GM18867 (cell line): Measurements from ENCODE around the gene ITPKB.
"Not testable (repeated sequence)": the region's sequence is repeated elsewhere in the genome, so short reads cannot be mapped to it uniquely, and the experiment has no call there.

Source experiments
- ATAC-seq: cut with Tn5 transposase; IDR thresholded peaks from one replicate; pipeline ENCODE4 v1.9.1; 2021; ENCODE audit warnings: mild to moderate bottlenecking, moderate library complexity; ENCODE audit not compliant: unreplicated experiment

Gene ITPKB

DNA sequence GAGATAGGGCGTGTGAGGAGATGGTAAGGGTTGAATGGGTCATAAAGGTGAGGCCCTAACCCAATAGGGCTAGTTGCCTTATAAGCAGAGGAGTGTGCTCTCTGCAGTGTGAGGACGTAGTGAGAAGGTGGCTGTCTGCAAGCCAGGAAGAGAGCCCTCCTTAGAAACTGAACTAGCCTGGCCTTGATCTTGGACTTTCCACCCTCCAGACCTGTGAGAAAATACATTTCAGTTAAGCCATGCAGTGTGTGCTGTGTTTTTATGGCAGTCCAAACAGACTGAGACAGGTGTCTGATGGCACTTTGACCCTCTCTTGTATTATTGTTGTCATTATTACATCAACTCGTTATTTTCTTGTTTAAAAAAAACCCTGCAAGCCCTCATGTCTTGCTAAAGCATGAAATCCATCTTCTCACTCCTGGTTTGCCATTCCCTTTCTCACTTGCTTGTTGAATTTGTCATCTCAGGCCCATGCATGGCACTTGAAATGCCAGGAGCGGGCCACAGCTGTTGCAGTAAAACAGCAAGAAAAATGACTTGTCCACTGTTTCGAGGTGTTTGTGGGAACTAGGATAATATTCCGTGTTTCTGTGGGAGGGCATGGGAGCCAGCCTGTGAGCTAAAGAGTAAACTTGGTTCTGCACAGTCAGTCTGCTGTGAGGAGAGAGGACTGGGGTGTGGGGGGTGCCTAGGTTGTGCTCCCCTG lies 111.9 kb downstream of the ITPKB start:
- no peak for ATAC-seq

DNA sequence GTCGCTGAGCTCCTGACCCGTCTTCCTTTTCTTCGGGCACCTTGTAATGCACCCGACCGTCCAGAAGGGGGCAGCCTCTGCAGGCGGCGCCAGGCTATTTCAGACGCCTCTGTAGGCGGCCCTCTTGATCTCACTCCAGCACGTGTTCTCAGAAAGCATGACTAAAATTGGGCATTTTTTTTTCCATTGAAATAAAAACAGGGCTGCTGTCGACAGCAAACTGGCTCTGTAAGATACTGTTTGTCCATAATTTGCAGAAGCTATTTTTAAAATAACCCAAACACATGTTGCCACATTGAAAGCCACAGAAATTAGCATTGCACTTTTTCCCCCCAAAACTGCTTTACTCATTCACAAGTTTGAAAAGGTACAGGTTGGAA lies 112.5 kb downstream of the ITPKB start:
- peak; percentile 84 for ATAC-seq

- ATAC-seq: peak; percentile 29
Measured at GRCh38 chr1:226625832-226626576, 113.1 kb downstream of the ITPKB start.

GRCh38 chr1:226625326-226625725 lies 113.8 kb downstream of the ITPKB start:
- no peak for ATAC-seq

- ATAC-seq: no peak
Measured at GRCh38 chr1:226624526-226624925, 114.6 kb downstream of the ITPKB start.

DNA sequence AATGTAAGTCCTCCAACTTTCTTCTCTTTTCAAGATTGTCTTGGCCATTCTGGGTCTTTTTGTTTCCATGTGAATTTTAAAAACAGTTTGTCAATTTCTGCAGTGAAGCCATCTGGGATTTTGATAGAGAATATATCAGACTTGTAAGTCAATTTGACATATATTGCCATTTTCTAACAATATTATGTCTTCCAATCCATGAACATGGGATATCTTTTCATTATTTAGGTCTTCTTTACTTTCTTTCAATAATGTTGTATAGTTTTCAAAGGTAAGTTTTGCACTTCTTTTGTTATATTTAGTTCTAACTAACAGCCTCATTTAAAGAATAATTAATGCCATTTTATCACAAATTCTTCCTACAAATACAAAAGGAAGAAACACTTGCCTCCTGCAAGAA lies 117.1 kb downstream of the ITPKB start:
- no peak for ATAC-seq

GRCh38 chr1:226619031-226619430 lies 120.1 kb downstream of the ITPKB start:
- no peak for ATAC-seq

DNA sequence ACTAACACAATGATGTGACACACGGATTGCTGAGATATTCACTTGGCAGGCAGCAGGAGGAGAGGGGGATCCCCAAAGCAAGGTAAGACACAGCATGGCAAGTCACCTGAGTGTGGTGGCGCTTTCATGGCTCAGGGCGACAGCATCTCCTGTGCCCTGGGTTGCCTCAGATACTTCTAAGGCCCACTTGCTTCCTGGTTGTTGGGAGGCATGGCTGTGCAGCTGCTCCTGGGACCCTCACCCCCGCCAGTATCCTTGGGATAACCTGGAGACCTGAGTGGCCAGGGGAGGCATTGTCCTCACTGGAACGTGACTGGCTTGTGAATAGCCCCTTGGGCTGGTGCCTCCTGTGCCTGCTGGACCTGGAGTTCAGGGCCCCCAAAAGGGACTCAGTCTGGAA lies 120.7 kb downstream of the ITPKB start:
- no peak for ATAC-seq

- not testable (repeated sequence) for ATAC-seq
Measured at GRCh38 chr1:226617719-226618118, 121.4 kb downstream of the ITPKB start.

- no peak for ATAC-seq
Measured at GRCh38 chr1:226617109-226617508, 122.0 kb downstream of the ITPKB start.

DNA sequence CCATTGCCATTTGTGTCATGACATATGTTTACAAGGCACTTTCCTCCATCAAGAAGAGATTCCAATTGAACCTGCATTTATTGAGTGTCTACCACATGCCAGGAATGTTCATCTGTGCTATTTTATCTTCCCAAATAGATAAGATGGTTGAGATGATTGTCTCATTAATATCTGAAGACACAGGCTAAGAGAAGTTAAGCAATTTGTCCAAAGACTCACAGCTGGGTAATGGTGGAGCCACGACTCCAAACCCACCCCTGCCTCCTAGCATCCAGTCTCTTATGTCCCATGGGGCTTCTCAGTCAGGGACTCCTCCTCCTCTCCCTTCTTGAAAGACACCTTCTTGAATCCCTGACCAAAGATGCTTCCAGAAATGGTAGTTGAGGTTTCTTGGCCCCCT lies 122.4 kb downstream of the ITPKB start:
- no peak for ATAC-seq

- ATAC-seq: no peak
Measured at GRCh38 chr1:226615876-226616275, 123.2 kb downstream of the ITPKB start.

DNA sequence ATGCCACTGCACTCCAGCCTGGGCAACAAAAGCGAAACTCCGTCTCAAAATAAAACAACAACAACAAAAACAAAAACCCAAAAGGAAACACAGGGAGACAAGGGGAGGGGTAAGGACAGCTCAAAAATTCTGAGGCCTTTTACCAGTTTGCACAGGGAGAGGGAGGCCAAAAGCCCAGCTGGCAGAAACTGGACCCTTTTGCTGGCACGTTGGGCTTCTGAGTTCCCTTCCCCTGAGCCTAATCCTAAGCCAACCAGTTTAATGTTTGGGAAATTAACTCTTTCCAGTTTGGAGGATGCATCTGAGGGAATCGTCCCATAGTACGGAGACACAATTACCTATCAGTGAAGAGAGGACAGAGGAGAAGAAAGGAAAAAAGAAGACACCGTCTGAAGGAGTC lies 127.1 kb downstream of the ITPKB start:
- not testable (repeated sequence) for ATAC-seq

- no peak for ATAC-seq
Measured at GRCh38 chr1:226611301-226611700, 127.8 kb downstream of the ITPKB start.

DNA sequence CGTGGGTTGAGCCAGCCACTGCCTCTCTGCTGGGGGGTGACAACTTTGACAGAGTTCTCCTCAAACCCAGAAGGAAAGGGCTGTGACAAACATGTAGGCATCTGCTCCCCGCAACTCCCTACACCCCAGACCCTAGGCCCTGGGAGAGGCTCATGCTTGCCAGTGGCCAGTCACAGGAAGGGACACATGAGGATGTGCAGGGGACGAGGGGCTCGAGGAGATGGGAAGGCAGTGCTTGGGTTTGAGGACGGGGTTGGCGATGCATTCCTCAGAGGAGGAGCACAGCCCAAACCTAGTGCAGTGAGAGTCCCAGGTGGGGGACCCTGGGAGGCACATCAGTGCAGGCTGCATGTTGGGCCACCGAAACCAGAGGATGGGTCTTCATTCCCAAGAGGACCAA lies 128.4 kb downstream of the ITPKB start:
- no peak for ATAC-seq

- ATAC-seq: no peak
Measured at GRCh38 chr1:226609836-226610455, 129.1 kb downstream of the ITPKB start.

- ATAC-seq: peak; percentile 63
Measured at GRCh38 chr1:226608699-226609505, 130.2 kb downstream of the ITPKB start.

DNA sequence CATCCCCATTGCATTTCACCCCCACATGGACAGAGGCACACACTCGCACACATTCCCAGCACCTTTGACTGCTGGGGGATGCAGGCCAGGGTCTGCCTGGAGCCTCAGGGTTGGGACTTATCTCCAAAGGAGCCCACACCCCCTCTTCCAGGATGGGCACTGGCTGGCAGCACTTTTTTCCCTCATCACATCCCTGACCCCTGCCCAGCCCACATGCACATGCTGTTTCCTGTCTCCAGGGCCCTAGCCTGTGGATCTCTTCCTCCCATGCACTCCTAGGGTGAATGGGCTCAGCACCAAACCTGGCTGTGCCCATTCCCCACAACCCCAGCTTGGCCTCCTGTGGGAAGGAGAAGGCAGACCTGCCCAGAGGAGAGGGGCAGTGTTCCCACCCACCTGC lies 131.3 kb downstream of the ITPKB start:
- ATAC-seq: no peak

DNA sequence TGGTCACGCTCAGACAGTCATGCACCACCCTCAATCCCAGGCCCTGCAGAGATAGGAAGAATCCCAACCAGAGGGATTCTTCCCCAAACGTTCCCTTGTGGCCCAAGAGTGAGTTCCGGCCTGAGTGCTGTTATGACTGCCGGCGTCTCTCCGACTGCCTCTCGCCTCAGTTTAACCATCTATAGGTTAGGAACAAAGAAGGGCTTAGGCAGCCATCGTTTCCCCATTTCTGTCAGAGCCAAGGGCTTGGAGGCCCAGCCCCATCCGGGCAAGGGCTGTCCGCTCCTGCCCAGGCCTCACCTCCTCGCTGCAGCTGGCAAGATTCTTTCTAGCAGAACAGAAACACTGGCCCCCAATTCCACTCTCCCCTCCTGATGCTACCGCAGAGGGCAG lies 131.8 kb downstream of the ITPKB start:
- ATAC-seq: no peak

DNA sequence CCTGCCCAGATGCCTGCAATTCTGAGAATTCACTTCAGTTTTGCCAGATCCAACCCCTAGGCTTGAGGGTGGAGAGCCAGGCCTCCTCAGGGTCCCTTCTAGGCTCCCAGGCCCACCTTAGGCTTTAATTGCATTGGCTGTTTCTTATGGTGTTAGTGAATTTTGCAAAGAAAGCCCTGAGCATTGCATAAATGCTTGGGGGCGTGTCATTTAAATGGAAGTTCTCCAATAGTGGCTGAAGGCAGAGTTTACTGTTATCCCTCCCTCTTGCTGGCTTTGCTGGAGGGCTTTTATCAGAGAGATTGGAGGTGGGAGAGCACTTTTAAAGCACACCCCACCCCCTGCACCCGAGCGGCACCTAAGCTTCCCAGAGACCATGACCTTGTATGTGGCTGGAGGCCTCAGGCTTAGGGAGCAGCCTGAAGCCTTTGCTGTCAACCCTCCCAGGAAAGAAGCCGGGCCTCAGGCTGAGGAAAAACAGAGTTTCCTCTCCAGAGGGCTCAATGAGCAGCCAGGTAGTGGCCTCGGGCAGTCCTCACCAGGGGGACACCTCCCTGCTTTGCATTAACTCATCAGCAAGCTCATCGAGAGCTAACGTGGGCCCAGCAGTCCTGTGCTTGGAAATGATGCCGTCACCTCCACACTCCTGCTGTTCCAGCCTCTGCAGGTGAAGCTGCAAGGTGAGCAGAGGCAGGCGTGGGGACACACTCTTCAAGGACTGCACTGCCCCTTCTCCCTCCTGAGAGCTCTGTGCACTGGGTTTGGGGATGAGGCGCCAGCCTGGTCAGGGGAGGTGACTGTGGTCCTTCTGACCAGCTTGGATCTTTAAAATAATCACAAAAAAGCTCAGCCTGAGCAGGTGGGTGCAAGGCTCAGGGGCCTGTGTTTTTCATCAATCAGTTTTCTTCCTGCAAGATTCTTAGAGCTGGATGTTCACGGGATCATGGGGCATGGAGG lies 132.5 kb downstream of the ITPKB start:
- no peak for ATAC-seq
